SK-N-SH (cell line): ENCODE measurements around the gene TUBB6. TPM values are rescaled to one million over a fixed set of nuclear protein-coding genes. Genes with fewer than 3 reads are reported as not detected.

ENCODE experiments used
- CTCF ChIA-PET: fragments of 300-600, 350-600 bp; formaldehyde crosslinking; extraction: SDS; loops from one replicate; lab custom pipeline; 2021; lab: Yijun Ruan, JAX
- POLR2A ChIA-PET: fragments of 350-600 bp; sonication (Branson Sonifier 250); formaldehyde crosslinking; extraction: SDS; loops from one replicate; lab custom pipeline; 2020; ENCODE audit warnings: antibody characterized with exemption, inconsistent platforms; lab: Yijun Ruan, JAX
- DNase-seq: peaks from one replicate; pipeline ENCODE4 v3.0.0; 2012
- H2AFZ ChIP-seq: fragments of 200-600 bp; sonication (generic); 2 replicates; pipeline ENCODE4 v1.8.1; 2016; ENCODE audit warnings: antibody characterized with exemption, mild to moderate bottlenecking, low read depth
- H3F3A ChIP-seq: fragments of 200-600 bp; sonication (generic); replicated peaks from 2 replicates; pipeline ENCODE3; 2016; ENCODE audit warnings: antibody characterized with exemption, mild to moderate bottlenecking; ENCODE audit not compliant: insufficient read depth
- H3K27ac ChIP-seq, 2 experiments: fragments of 200-500 bp in 1 of 2; fragments of 200-600 bp in 1 of 2; sonication (Bioruptor generic) in 1 of 2; sonication (generic), shearing (Covaris generic) in 1 of 2; 2 replicates each; pipeline versions ENCODE4 v1.5.1 to v1.6.1; 2014 to 2016; ENCODE audit warnings: low read depth in 2 of 2, inconsistent platforms in 1 of 2, low read length in 1 of 2, mild to moderate bottlenecking in 1 of 2, mixed read lengths in 1 of 2
- H3K27me3 ChIP-seq: fragments of 200-600 bp; sonication (generic), shearing (Covaris generic); 2 replicates; pipeline ENCODE4 v1.6.1; 2016; ENCODE audit warnings: mixed run types; ENCODE audit not compliant: insufficient read depth
- H3K36me3 ChIP-seq, 2 experiments: fragments of 200-500 bp in 1 of 2; fragments of 200-600 bp in 1 of 2; sonication (Bioruptor generic) in 1 of 2; sonication (generic) in 1 of 2; replicated peaks in 1 of 2; 2 replicates each; pipeline versions ENCODE3 to v1.5.1; 2014 to 2016; ENCODE audit warnings: low read length in 1 of 2, mild to moderate bottlenecking in 1 of 2; ENCODE audit not compliant: insufficient read depth in 2 of 2, control insufficient read depth in 1 of 2
- H3K4me1 ChIP-seq, 2 experiments: fragments of 200-500 bp in 1 of 2; fragments of 200-600 bp in 1 of 2; sonication (Bioruptor generic) in 1 of 2; sonication (generic), shearing (Covaris generic) in 1 of 2; 2 replicates each; pipeline versions ENCODE4 v1.5.1 to v1.6.1; 2014 to 2016; ENCODE audit warnings: low read depth in 1 of 2, low read length in 1 of 2, mixed run types in 1 of 2; ENCODE audit not compliant: insufficient read depth in 2 of 2, control insufficient read depth in 1 of 2
- H3K4me2 ChIP-seq: fragments of 200-600 bp; sonication (generic), shearing (Covaris generic); 2 replicates; pipeline ENCODE4 v1.6.1; 2017; ENCODE audit warnings: mixed run types
- H3K4me3 ChIP-seq, 2 experiments: fragments of 200-500 bp in 1 of 2; fragments of 200-600 bp in 1 of 2; sonication (Bioruptor generic) in 1 of 2; sonication (generic), shearing (Covaris generic) in 1 of 2; 2 replicates each; pipeline versions ENCODE4 v1.5.1 to v1.8.1; 2014 to 2016; ENCODE audit warnings: low read depth in 2 of 2, inconsistent platforms in 1 of 2, low read length in 1 of 2, mild to moderate bottlenecking in 1 of 2, mixed read lengths in 1 of 2, moderate library complexity in 1 of 2
- H3K79me2 ChIP-seq: fragments of 200-600 bp; sonication (generic); 2 replicates; pipeline ENCODE4 v1.8.1; 2017; ENCODE audit warnings: mild to moderate bottlenecking; ENCODE audit not compliant: insufficient read depth
- H3K9ac ChIP-seq: fragments of 200-600 bp; sonication (generic); 2 replicates; pipeline ENCODE4 v1.6.1; 2017; ENCODE audit warnings: mixed run types
- H3K9me2 ChIP-seq: fragments of 200-600 bp; sonication (generic); 2 replicates; pipeline ENCODE4 v1.6.1; 2017; ENCODE audit warnings: mixed run types
- H3K9me3 ChIP-seq: fragments of 200-600 bp; sonication (generic); 2 replicates; pipeline ENCODE4 v1.6.1; 2017; ENCODE audit warnings: mixed run types, mild to moderate bottlenecking, moderate library complexity
- H4K20me1 ChIP-seq: fragments of 200-600 bp; sonication (generic); 2 replicates; pipeline ENCODE4 v1.6.1; 2017; ENCODE audit warnings: mild to moderate bottlenecking, mixed run types; ENCODE audit not compliant: insufficient read depth
- CHD2 ChIP-seq: fragments of 150-350 bp; IDR thresholded peaks from 2 replicates; pipeline ENCODE4 v1.6.1; 2018; ENCODE audit warnings: low read length; ENCODE audit not compliant: partially characterized antibody
- EP300 ChIP-seq, 2 experiments: IDR thresholded peaks; 2 replicates each; pipeline versions ENCODE4 v1.4.0 to v1.6.1; 2012; ENCODE audit warnings: borderline replicate concordance in 1 of 2, low read depth in 1 of 2, low read length in 1 of 2
- FOSL2 ChIP-seq: IDR thresholded peaks from 2 replicates; pipeline ENCODE4 v1.4.0; 2012; ENCODE audit warnings: low read depth, mild to moderate bottlenecking, moderate library complexity, borderline replicate concordance
- GATA2 ChIP-seq: sonication (generic); formaldehyde crosslinking; IDR thresholded peaks from 2 replicates; pipeline ENCODE4 v1.5.0; 2020; ENCODE audit warnings: mild to moderate bottlenecking, missing genetic modification reagents
- MEF2A ChIP-seq: IDR thresholded peaks from 2 replicates; pipeline ENCODE4 v1.4.0; 2012; ENCODE audit warnings: low read depth, borderline replicate concordance
- POLR2AphosphoS5 ChIP-seq: IDR thresholded peaks from 2 replicates; pipeline ENCODE4 v1.6.1; 2012; ENCODE audit warnings: low read depth, low read length
- RAD21 ChIP-seq: IDR thresholded peaks from 2 replicates; pipeline ENCODE4 v1.6.1; 2012; ENCODE audit warnings: mild to moderate bottlenecking, low read length
- RFX5 ChIP-seq: IDR thresholded peaks from 2 replicates; pipeline ENCODE4 v1.6.1; 2012; ENCODE audit warnings: mild to moderate bottlenecking, improper control_type of control experiment, low read length
- SIN3A ChIP-seq: IDR thresholded peaks from 2 replicates; pipeline ENCODE4 v1.6.1; 2012; ENCODE audit warnings: low read depth, mild to moderate bottlenecking, low read length, moderate library complexity, borderline replicate concordance
- SMC3 ChIP-seq: IDR thresholded peaks from 2 replicates; pipeline ENCODE4 v1.6.1; 2012; ENCODE audit warnings: low read depth, low read length, improper control_type of control experiment
- WGBS: methylation state at CpG from one replicate; pipeline ENCODE4 v1.1.6; 2017; ENCODE audit warnings: low lambda C conversion rate; 5-methylcytosine and 5-hydroxymethylcytosine counted together
- polyA plus RNA-seq, 3 experiments: library from polyadenylated mRNA; depleted of rRNA; stranded (reverse); fragments of >200 nt; gene quantifications; 2 replicates each; pipeline ENCODE4 v1.2.3, GENCODE V29; 2012
- TF ChIP-seq, protein P1 (sequence below): IDR thresholded peaks from 2 replicates; pipeline ENCODE4 v1.6.1; 2012; ENCODE audit warnings: mild to moderate bottlenecking, low read depth, low read length, moderate library complexity
- TF ChIP-seq, protein P2 (sequence below): IDR thresholded peaks from 2 replicates; pipeline ENCODE4; 2012
- TF ChIP-seq, protein P3 (sequence below): IDR thresholded peaks from 2 replicates; pipeline ENCODE4 v1.4.0; 2012; ENCODE audit warnings: low read depth

TUBB6 gene
- polyA plus RNA-seq, 1 of the 3 experiments (the other 2 are of a cell fraction) = 387 TPM

DNA sequence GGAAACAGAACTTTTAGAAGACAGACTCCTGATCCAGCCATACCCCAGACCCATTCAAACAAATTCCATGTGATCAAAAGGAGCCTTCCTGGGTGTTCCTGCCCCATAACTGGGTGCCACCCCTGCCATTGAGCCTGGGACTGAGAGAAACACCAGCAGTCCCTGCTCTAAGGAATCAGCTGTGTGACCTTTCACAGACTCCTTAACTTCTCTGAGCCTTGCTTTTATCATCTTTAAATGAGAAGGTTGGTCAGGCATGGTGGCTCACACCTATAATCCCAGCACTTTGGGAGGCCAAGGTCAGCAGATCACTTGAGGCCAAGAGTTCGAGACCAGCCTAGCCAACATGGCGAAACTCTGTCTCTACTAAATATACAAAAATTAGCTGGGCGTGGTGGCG lies 33.2 kb upstream of the TUBB6 start:
- H3F3A ChIP-seq = no peaks in the 10 kb centered on the region
- H3K4me2 ChIP-seq = no peak overlapping the region
- POLR2A ChIA-PET = no interaction called here
- H3K4me3 ChIP-seq = no peak overlapping the region
- H4K20me1 ChIP-seq = no peaks in the 10 kb centered on the region
- H2AFZ ChIP-seq = no peak overlapping the region
- CTCF ChIA-PET = interaction anchor here (0.8 to 1.2 kb wide), 4 partner anchors 13 to 388 kb away, joined by 3 to 5 read pairs (median 3); no protein-coding TSS in a partner anchor
- H3K27ac ChIP-seq = no peak overlapping the region
- WGBS = 83% methylated on average over 4 of the region's 4 CpGs
- H3K27me3 ChIP-seq = no peaks in the 10 kb centered on the region
- H3K9ac ChIP-seq = no peak overlapping the region
- DNase-seq = no peak
- H3K79me2 ChIP-seq = no peaks in the 10 kb centered on the region
- H3K4me1 ChIP-seq = no peaks in the 10 kb centered on the region; a peak in 1 of 4 replicates
- H3K36me3 ChIP-seq = no peaks in the 10 kb centered on the region
- H3K9me2 ChIP-seq = no peaks in the 10 kb centered on the region
- TF ChIP-seq CHD2 (no peak), GATA2 (CRISPR knock-in tag) (no peak), FOSL2 (no peak), POLR2AphosphoS5 (no peak), RAD21 (no peak), SIN3A (no peak), EP300 (IDR thresholded peaks at IDR 0.05; ENCODE audit: borderline replicate concordance in 1 of 2, low read depth in 1 of 2, low read length in 1 of 2) (no peak), SMC3 (no peak), RFX5 (no peak), MEF2A (no peak)
- TF ChIP-seq, protein P1, sequence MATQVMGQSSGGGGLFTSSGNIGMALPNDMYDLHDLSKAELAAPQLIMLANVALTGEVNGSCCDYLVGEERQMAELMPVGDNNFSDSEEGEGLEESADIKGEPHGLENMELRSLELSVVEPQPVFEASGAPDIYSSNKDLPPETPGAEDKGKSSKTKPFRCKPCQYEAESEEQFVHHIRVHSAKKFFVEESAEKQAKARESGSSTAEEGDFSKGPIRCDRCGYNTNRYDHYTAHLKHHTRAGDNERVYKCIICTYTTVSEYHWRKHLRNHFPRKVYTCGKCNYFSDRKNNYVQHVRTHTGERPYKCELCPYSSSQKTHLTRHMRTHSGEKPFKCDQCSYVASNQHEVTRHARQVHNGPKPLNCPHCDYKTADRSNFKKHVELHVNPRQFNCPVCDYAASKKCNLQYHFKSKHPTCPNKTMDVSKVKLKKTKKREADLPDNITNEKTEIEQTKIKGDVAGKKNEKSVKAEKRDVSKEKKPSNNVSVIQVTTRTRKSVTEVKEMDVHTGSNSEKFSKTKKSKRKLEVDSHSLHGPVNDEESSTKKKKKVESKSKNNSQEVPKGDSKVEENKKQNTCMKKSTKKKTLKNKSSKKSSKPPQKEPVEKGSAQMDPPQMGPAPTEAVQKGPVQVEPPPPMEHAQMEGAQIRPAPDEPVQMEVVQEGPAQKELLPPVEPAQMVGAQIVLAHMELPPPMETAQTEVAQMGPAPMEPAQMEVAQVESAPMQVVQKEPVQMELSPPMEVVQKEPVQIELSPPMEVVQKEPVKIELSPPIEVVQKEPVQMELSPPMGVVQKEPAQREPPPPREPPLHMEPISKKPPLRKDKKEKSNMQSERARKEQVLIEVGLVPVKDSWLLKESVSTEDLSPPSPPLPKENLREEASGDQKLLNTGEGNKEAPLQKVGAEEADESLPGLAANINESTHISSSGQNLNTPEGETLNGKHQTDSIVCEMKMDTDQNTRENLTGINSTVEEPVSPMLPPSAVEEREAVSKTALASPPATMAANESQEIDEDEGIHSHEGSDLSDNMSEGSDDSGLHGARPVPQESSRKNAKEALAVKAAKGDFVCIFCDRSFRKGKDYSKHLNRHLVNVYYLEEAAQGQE = no peak
- TF ChIP-seq, protein P2, sequence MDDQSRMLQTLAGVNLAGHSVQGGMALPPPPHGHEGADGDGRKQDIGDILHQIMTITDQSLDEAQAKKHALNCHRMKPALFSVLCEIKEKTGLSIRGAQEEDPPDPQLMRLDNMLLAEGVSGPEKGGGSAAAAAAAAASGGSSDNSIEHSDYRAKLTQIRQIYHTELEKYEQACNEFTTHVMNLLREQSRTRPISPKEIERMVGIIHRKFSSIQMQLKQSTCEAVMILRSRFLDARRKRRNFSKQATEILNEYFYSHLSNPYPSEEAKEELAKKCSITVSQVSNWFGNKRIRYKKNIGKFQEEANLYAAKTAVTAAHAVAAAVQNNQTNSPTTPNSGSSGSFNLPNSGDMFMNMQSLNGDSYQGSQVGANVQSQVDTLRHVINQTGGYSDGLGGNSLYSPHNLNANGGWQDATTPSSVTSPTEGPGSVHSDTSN = no peak
- TF ChIP-seq, protein P3, sequence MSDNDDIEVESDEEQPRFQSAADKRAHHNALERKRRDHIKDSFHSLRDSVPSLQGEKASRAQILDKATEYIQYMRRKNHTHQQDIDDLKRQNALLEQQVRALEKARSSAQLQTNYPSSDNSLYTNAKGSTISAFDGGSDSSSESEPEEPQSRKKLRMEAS = no peak
- H3K9me3 ChIP-seq = no peaks in the 10 kb centered on the region
